GM04504 (cell line): Measurements from ENCODE around the gene ZNF410.
A peak's percentile ranks its signal among the peaks of the same experiment; 100 is the strongest.
"Not testable (repeated sequence)": the region's sequence is repeated elsewhere in the genome, so short reads cannot be mapped to it uniquely, and the experiment has no call there.

Experiments used
- DNase-seq: peaks from one replicate; pipeline ENCODE4 v3.0.0-alpha.2; 2012; ENCODE audit warnings: low read depth

The ZNF410 gene, protein sequence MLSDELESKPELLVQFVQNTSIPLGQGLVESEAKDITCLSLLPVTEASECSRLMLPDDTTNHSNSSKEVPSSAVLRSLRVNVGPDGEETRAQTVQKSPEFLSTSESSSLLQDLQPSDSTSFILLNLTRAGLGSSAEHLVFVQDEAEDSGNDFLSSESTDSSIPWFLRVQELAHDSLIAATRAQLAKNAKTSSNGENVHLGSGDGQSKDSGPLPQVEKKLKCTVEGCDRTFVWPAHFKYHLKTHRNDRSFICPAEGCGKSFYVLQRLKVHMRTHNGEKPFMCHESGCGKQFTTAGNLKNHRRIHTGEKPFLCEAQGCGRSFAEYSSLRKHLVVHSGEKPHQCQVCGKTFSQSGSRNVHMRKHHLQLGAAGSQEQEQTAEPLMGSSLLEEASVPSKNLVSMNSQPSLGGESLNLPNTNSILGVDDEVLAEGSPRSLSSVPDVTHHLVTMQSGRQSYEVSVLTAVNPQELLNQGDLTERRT

DNA sequence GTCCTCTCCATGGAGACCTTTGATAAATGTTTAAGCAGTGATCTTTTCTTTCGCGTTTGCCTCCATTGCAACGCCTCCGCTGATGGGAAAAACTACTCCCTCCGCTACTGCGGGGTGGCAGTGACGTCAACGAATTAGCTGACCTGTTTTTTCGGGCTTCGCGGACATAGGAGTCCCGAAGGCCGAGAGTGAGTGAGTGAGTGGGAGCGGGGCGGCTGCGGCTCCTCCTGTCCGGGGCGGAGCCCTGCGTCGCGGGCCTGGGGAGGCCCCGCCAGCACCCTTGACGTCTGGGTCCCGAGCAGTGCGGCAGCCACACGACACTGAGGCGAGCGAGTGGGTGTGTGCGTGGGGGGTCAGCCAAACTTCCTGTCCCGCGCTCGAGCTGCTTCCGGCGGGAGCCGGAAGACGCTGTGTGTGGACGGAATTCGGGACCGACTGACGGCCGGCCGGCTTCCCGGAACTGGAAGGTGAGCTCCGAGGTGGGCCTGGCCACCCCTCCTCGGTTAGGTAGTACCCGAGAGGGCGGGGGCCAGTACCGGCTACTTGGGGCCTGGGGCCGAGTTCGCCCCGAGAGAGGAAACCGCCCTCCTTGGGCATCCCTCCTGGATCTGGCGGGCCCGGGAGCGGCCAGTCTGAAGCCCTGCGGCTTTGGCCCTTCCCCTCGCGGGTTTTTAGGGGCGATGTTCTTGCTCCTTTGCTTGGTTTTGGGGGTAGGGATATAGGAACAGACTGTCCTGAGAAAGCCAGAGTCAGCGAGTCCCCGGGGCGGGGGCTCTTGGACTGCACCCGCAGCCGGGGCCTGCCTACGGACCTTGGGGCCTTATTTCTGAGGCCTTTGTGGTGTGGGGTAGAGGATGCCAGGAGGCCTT lies at the start of gene ZNF410:
Gene ZNF410, plus strand, starts transcription at position 411 of the 869 bp plus-strand sequence. CDS start 5,317 bp downstream, outside the sequence.
- peak; percentile 94 for DNase-seq

DNA sequence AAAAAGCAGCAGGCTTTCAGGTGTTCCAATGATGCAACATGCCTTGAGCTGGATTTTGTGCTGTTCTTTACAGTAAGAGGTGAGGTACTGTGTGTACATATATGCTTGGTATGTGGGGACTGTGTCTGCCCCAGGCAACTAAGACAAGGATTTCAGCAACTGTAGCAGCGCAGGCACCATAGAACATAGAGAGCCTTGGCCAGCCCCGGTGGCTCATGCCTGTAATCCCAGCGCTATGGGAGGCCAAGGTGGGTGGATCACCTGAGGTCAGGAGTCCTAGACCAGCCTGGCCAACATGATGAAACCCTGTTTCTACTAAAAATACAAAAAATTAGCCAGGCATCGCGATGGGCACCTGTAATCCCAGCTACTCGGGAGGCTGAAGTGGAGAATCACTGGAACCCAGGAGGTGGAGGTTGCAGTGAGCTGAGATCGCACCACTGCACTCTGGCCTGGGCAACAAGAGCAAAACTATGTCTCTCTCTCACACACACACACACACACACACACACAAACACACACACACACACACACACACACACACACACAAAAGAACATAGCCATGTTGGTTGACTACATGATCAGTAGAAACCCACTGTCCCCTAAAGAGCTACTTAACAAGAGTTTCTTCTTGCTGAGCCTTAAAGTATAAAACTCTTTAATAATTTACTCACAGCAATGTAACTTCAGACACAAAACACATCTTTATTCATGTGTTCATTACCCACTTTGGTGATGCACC lies 48.2 kb upstream of the ZNF410 start:
- DNase-seq, result not testable (repeated sequence)

DNA sequence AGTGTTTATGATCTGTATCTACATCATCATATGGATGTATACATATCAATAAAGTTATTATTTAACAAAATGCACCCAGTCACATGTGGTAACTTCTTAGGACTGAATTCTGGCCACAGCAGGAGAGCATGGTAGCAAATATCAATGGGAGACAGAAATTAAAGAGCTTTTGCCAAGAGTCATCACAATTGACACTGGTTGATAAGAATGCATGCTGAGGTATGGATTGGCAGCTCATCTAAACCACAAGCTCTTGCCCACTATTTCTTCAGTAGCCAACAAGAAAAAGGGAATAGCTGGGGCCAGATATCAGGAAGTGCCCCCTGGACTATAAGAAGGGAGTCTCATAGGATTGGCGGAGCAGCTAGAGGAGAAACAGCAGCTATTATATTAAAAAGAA lies 44.5 kb upstream of the ZNF410 start:
- DNase-seq, result no peak

DNA sequence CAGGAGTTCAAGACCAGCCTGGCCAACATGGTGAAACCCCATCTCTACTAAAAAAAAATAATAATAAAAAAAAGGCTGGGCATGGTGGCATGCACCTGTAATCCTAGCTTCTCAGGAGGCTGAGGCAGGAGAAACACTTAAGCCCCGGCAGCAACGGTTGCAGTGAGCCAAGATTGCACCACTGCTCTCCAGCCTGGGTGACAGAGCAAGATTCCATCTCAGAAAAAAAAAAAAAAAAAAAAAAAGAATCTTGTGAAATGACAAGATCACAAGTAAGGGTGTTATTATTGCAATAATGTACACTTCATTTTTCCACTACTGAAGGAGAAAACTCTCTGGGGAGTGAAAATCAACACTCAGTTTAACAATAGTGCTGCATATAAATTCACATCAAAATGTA lies 43.8 kb upstream of the ZNF410 start:
- DNase-seq, result no peak

DNA sequence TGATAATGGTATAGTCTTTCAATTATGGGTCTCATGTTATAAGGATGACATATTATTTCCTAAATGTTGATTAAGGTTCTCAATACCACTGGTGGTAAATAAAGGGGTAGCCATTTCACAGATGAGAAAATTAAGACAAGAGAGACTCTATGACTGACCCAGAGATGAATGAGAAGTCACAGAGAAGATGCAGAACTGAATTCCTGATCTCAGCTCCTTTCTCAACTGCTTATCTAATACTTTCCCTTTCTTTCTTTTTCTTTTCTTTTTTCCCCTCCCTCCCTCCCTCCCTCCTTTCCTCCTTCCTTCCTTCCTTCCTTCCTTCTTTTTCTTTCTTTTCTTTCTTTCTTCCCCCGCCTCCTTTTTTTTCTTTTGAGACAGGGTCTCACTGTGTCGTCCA lies 43.4 kb upstream of the ZNF410 start:
- no peak for DNase-seq

DNA sequence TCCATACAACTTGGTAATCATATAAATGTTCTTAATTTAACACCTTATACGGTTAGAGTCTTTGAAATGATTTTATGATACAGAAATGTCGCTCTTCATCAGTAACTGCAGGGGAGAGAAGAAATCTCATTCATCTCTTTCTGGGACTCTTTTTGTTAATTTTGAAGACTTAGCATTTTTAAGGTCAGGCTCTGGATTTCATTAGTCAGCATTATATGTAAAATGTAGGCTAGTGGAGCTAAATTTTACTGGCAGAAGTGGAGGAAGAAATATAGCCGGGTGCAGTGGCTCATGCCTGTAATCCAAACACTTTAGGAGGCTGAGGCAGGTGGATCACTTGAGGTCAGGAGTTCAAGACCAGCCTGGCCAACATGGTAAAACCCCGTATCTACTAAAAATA lies 39.7 kb upstream of the ZNF410 start:
- DNase-seq, result no peak

DNA sequence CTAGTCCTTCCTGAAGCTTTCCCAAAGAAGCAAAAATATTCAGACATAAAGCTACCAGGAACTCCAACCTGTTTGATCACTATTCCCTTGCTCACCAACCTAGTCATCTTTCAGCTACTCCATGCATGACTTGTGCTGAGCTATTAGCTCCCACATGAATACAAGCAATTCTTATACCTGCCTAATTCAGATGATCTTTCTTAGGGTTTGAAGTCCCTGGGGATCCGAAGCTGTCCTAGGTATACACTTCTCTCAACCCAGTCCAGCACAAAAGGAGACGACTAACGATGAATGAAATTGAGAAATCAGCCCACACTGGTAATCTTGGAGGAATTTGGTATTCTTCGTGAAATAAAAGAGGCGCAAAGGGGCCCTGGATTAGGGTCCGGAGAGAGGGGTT lies 35.7 kb upstream of the ZNF410 start:
- no peak for DNase-seq

DNA sequence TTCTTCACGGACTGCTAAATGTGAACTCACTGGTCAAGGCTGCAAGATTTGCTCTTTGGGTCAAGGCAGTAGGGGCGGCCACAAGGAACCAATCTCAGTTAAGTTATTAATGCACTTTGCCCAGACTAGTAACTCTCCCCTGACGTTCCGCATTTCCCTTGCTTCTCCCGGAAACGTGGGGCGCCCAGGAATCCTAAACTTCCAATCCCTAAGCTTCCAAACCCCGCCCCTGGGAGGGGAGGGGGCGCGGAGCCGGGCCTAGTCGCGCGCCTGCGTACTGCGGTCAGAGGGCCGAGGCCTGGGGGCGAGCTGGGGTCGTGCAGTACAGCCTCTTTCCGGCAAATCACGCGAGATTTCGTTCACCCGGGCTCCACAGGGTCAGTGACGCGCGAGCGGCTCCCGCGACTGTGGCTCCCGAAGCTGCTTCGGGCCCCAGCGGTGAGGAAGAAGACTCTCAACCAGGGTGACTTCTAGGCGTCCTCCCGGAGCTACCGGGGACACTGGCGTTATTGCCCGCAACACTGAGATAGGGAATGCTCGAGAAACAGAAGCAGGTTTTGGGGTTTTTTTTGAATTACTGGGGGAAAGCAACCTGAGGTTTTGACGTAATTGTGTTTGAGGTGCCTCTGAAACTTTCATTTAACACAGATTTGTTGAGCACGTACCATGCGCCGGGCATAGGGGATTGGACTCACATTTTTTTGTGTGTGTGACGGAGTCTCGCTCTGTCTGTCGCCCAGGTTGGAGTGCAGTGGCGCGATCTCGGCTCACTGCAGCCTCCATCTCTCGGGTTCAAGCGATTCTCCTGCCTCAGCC lies 34.9 kb upstream of the ZNF410 start, which contains the start of gene PTGR2:
Gene PTGR2, plus strand, starts transcription at position 265 of the 816 bp plus-strand sequence. CDS start 7,032 bp downstream, outside the sequence.
- peak; percentile 95 for DNase-seq

DNA sequence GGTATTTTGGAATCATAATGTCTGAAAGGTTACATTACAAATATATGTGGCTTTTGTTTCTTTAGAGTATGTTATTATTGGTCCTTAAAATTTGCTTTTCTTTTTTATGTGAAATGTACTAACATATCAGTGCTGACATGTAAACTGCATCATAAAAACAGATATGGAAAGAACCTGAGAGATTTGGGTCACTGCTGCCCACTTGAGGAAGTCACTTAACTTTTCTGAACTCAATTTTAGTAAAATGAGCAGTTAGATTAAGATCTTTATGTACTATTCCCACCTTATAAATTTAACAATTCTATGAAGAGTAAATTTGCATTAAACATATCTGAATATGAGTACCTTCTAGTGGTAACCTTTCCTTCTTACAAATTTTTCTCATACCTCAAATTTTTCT lies 27.5 kb upstream of the ZNF410 start:
- no peak for DNase-seq

DNA sequence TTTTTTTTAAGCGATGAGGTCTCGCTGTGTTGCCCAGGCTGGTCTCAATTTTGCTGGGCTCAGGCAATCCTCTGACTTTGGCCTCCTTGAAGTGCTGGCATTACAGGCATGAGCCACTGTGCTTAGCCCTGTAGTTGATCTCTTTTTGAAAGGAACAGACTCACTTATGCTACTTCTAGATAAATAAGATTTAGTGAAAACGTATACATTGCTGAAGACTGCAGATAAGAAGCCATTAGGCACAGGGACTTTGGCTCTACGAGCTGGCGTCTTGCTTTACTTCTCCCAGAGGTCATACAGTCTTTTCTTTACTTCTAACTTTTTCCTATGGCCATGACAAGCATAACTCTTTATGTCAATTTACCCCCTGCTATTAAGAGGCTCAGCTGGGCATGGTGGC lies 25.6 kb upstream of the ZNF410 start:
- no peak for DNase-seq

DNA sequence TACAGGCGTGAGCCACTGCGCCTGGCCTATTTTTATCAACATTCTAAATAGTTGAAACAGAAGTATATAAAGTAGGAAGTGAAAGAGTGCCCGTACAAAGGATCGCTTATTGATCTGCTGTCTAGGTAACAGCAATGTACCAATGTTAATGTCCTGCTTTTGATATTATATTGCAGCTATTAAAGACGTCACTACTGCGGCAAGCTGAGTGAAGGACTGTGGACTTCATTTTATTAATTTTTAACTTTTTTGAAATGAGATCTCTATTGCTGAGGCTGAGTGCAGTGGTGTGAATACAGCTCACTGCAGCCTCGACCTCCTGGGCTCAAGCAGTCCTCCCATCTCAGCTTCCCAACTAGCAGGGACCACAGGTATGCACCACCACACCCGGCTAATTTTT lies 24.2 kb upstream of the ZNF410 start:
- DNase-seq, result no peak

DNA sequence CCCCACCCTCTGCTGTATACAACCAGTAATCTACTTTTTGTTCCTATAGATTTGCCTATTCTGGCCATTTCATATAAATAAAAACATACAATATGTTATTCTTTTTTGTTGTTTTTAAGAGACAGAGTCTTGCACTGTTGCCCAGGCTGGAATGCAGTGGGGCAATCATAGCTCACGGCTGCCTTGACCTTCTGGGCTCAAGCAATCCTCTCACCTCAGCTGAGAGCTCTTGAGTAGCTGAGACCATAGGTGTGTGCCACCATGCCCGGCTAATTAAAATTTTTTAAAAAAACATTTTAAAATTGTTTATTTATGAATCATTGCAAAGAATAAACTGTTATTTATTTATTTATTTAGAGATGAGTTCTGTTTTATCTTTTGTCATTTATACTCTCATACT lies 23.4 kb upstream of the ZNF410 start:
- DNase-seq, result no peak

DNA sequence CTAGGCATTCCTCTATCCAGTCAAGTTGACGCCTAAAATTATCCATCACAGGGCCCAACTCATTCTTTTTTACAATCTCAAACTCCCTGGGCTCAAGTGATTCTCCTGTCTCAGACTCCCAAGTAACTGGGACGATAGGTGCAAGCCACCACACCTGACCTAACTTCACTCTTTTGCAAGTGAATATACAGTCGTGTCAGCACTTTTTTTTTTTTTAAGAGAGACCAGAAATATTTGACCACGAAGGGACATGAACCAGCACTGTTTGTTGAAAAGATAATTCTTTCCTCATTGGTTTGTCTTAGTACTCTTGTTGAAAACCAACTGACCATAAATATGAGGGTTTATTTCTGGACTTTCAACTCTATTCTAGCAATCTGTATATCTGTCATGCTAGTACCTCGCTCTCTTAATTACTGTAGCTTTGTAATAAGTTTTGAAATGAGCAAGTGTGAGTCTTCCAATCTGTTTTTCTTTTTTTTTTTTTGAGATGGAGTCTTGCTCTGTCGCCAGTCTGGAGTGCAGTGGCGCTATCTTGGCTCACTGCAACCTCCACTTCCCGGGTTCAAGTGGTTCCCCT lies 21.0 kb upstream of the ZNF410 start:
- no peak for DNase-seq

DNA sequence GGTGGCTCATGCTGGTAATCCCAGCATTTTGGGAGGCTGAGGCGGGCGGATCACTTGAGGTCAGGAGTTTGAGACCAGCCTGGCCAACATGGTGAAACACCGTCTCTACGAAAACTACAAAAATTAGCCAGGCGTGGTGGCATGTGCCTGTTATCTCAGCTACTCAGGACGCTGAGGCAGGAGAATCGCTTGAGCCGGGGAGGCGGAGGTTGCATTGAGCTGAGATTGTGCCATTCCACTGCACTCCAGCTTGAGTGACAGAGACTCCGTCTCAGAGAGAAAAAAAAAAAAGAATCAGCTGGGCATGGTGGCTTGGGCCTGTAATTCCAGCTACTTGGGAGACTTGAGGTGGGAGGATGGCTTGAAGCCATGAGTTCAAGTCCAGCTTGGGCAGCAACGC lies 16.9 kb upstream of the ZNF410 start:
- DNase-seq, result not testable (repeated sequence)

DNA sequence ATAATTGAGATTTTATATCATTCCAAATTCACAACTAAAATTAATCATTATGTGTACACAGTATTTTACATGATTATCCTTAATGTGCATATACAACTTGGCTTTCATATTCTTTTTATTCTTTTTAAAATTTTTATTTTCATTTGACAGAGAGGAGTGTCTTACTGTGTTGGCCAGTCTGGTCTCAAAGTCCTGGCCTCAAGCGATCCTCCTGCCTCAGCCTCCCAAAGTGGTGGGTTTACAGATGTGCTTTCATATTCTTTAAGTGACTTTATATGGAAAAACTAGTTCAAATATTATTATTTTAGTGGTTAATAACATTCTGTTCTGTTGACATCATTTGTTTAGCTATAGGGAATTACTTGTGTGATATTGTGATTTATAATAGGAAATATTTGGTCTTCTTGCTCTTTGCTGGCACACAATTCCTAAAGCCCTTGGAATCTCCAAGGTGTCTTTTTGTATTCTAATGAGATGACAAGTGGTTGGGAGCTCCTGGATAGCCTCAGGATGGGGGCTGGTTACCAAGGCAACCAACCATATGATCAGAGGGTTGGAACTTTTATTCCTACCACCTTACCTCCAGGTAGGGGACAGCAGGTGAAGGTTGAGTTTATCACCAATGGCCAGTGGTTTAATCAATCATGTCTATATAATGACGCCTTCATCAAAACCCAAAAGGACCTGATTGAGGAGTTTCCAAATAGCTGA lies 16.0 kb upstream of the ZNF410 start:
- no peak for DNase-seq

DNA sequence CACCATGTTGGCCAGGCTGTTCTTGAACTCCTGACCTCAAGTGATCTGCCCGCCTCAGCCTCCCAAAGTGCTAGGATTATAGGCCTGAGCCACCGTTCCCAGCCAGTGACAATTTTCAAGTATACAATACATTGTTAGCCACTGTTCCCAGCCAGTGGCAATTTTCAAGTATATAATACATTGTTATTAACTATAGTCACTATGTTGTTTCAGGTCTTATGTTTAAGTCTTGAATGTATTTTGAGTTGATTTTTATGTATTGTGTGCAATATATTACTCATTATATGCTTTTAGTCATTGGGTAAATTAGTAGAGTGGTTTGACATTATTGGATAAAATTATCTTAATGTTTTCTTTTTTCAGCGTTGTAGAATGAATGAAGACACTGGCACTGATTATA lies 13.0 kb upstream of the ZNF410 start:
- no peak for DNase-seq

DNA sequence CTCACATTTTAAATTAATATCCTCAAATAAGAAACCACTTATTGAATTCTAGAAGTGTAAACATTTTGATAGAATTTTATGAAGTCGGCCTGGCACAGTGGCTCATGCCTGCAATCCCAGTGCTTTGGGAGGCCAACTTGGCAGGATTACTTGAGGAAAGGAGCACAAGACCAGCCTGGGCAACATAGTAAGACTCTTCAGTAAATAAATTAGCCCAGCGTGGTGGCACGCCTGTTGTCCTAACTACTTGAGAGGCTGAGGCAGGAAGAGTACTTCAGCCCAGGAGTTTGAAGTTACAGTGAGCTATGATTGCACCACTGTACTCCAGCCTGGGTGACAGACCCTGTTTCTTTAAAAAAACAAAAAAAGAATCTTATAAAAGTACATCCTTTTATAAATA lies 8.9 kb upstream of the ZNF410 start:
- DNase-seq, result no peak

DNA sequence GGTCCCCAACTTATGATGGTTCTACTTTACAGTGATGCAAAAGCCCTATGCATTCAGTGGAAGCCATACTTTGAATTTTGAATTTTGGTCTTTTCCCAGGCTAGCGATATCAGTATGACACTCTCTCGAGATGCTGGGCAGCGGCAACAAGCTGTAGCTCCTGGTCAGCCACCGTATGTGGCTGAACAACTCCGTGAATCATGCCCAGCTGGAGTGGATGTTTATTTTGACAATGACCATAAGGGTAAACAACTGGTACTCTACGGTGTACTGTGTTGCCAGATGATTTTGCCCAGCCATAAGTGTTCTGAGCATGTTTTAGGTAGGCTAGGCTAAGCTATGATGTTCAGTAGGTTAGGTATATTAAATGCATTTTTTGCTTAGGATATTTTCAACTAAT lies 8.2 kb upstream of the ZNF410 start:
- no peak for DNase-seq

DNA sequence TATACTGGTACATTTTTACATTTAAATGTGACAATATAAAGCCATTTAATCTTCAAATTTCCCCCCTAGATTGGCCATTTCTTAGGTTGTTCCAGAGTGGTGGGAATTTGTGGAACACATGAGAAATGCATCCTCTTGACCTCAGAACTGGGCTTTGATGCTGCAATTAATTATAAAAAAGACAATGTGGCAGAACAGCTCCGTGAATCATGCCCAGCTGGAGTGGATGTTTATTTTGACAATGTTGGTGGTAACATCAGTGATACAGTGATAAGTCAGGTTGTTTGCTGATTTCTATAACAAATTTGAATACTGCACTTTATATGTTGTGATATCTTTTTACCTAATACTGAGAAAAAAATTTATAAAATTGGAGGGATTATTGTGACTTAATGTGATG lies 7.6 kb upstream of the ZNF410 start:
- DNase-seq, result no peak

DNA sequence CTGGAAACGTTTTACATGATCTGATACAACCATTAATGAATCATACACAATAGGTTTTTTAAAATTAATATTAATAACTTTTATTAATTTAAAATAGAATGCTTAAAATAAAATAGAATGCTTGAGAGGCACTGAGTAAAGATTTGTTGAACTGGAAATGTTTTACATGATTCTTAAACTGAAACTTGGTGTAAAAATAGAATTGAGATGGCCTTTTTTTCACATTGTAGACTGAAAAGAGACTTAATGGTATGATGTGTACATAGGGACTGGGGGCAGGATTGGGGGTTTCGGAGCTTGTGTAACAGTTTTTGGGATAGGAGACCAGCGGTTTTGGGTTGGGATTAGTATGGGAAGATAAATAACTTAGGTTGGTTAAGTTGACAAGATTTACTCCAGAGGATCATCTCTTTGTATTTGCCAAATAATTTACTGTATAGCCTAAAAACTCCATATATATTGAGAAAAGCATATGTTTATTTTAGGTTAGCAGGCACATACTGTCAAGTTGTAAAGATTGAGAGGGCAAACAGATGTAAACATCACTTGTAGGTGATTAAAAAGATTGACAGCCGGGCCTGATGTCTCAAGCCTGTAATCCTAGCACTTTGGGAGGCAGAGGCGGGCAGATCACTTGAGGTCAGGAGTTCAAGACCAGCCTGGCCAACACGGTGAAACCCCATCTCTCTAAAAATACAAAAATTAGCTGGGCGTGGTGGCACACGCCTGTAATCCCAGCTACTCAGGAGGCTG lies 2.0 kb upstream of the ZNF410 start:
- no peak for DNase-seq
